H9 (cell line): ENCODE results near the gene FASTKD2. TPM values are rescaled to one million over a fixed set of nuclear protein-coding genes. Genes with fewer than 3 reads are reported as not detected.

Source experiments
- DNase-seq: peaks from one replicate; pipeline ENCODE4 v3.0.0-alpha.2; 2017
- H2AFZ ChIP-seq: one replicate; pipeline ENCODE4 v1.6.1; 2013; ENCODE audit warnings: mild to moderate bottlenecking, low read length, control low read depth, moderate library complexity
- H2AK5ac ChIP-seq: 2 replicates; pipeline ENCODE4 v1.6.1; 2013; ENCODE audit warnings: low read length, control low read depth, mixed read lengths; ENCODE audit not compliant: insufficient read length
- H2BK120ac ChIP-seq: one replicate; pipeline ENCODE4 v1.6.1; 2013; ENCODE audit warnings: low read depth, mild to moderate bottlenecking, low read length, control low read depth, inconsistent platforms; ENCODE audit not compliant: poor library complexity, severe bottlenecking
- H2BK12ac ChIP-seq: 2 replicates; pipeline ENCODE4 v1.6.1; 2013; ENCODE audit warnings: low read length, control low read depth, mixed read lengths, low read depth; ENCODE audit not compliant: insufficient read length
- H2BK15ac ChIP-seq: 2 replicates; pipeline ENCODE4 v1.6.1; 2013; ENCODE audit warnings: low read depth, low read length, control low read depth
- H2BK20ac ChIP-seq: one replicate; pipeline ENCODE4 v1.6.1; 2013; ENCODE audit warnings: low read depth, mild to moderate bottlenecking, low read length, control low read depth, inconsistent platforms; ENCODE audit not compliant: poor library complexity, severe bottlenecking
- H2BK5ac ChIP-seq: 2 replicates; pipeline ENCODE4 v1.6.1; 2013; ENCODE audit warnings: low read length, control low read depth, mixed read lengths; ENCODE audit not compliant: insufficient read length
- H3K14ac ChIP-seq: 2 replicates; pipeline ENCODE4 v1.6.1; 2013; ENCODE audit warnings: low read length, control low read depth; ENCODE audit not compliant: insufficient read depth
- H3K18ac ChIP-seq: 2 replicates; pipeline ENCODE4 v1.6.1; 2013; ENCODE audit warnings: low read depth, mild to moderate bottlenecking, mixed read lengths, low read length, control low read depth; ENCODE audit not compliant: insufficient read length
- H3K23ac ChIP-seq: 2 replicates; pipeline ENCODE4 v1.6.1; 2013; ENCODE audit warnings: low read length, control low read depth, mixed read lengths, low read depth; ENCODE audit not compliant: insufficient read length
- H3K23me2 ChIP-seq: 2 replicates; pipeline ENCODE4 v1.6.1; 2013; ENCODE audit warnings: low read depth, mild to moderate bottlenecking, mixed read lengths, low read length, control low read depth; ENCODE audit not compliant: insufficient read length, poor library complexity, severe bottlenecking
- H3K27ac ChIP-seq: 2 replicates; pipeline ENCODE4 v1.5.1; 2013; ENCODE audit warnings: low read length, control low read depth, mixed read lengths, low read depth; ENCODE audit not compliant: insufficient read length
- H3K27me3 ChIP-seq: 2 replicates; pipeline ENCODE4 v1.6.1; 2013; ENCODE audit warnings: low read length, control low read depth, inconsistent platforms; ENCODE audit not compliant: insufficient read depth
- H3K4ac ChIP-seq: 2 replicates; pipeline ENCODE4 v1.6.1; 2013; ENCODE audit warnings: low read depth, mild to moderate bottlenecking, control low read depth, inconsistent platforms, low read length, moderate library complexity
- H3K4me1 ChIP-seq: 2 replicates; pipeline ENCODE4 v1.6.1; 2013; ENCODE audit warnings: low read length, control low read depth, inconsistent platforms; ENCODE audit not compliant: insufficient read depth
- H3K4me2 ChIP-seq: 2 replicates; pipeline ENCODE4 v1.6.1; 2013; ENCODE audit warnings: low read length, control low read depth, mixed read lengths; ENCODE audit not compliant: insufficient read length, insufficient read depth
- H3K56ac ChIP-seq: 2 replicates; pipeline ENCODE4 v1.6.1; 2013; ENCODE audit warnings: low read depth, mild to moderate bottlenecking, mixed read lengths, low read length, control low read depth; ENCODE audit not compliant: insufficient read length
- H3K79me1 ChIP-seq: 2 replicates; pipeline ENCODE4 v1.6.1; 2013; ENCODE audit warnings: low read depth, mild to moderate bottlenecking, moderate library complexity, low read length, control low read depth, inconsistent platforms; ENCODE audit not compliant: insufficient read depth, poor library complexity, severe bottlenecking
- H3K79me2 ChIP-seq: 2 replicates; pipeline ENCODE4 v1.6.1; 2013; ENCODE audit warnings: low read length, control low read depth, inconsistent platforms; ENCODE audit not compliant: insufficient read depth
- H3K9ac ChIP-seq: 2 replicates; pipeline ENCODE4 v1.6.1; 2013; ENCODE audit warnings: low read length, control low read depth, mixed read lengths; ENCODE audit not compliant: insufficient read length; ENCODE audit errors: extremely low read depth
- H3K9me3 ChIP-seq: one replicate; pipeline ENCODE4 v1.6.1; 2013; ENCODE audit warnings: low read depth, low read length, inconsistent platforms; ENCODE audit not compliant: control insufficient read depth
- H3T11ph ChIP-seq: one replicate; pipeline ENCODE4 v1.6.1; 2013; ENCODE audit warnings: mild to moderate bottlenecking, low read length, control low read depth, inconsistent platforms
- H4K20me1 ChIP-seq: one replicate; pipeline ENCODE4 v1.6.1; 2013; ENCODE audit not compliant: control insufficient read depth, insufficient read length, insufficient read depth
- H4K5ac ChIP-seq: 2 replicates; pipeline ENCODE4 v1.6.1; 2013; ENCODE audit warnings: low read depth, mild to moderate bottlenecking, mixed read lengths, low read length, control low read depth; ENCODE audit not compliant: insufficient read length
- H4K8ac ChIP-seq: replicated peaks from 2 replicates; pipeline ENCODE4 v1.6.1; 2013; ENCODE audit warnings: low read length, control low read depth, mixed read lengths, low read depth; ENCODE audit not compliant: insufficient read length
- H4K91ac ChIP-seq: 2 replicates; pipeline ENCODE4 v1.6.1; 2013; ENCODE audit warnings: low read depth, mild to moderate bottlenecking, moderate library complexity, mixed read lengths, low read length, control low read depth; ENCODE audit not compliant: insufficient read length
- H3K27ac Mint-ChIP-seq, 3 experiments: 2 replicates in 2 of 3; 3 replicates in 1 of 3; pipeline ENCODE4 v1.8.0; 2020 to 2021; ENCODE audit warnings: mixed read lengths in 3 of 3, mild to moderate bottlenecking in 1 of 3, moderate library complexity in 1 of 3
- H3K27me3 Mint-ChIP-seq: 2 replicates; pipeline ENCODE4 v1.8.0; 2021; ENCODE audit warnings: low read depth, mild to moderate bottlenecking, moderate library complexity, mixed read lengths
- H3K36me3 Mint-ChIP-seq, 3 experiments: 2 replicates in 2 of 3; 3 replicates in 1 of 3; pipeline ENCODE4 v1.8.0; 2020 to 2021; ENCODE audit warnings: low read depth in 3 of 3, mixed read lengths in 3 of 3; ENCODE audit not compliant: insufficient read depth in 1 of 3
- H3K4me1 Mint-ChIP-seq, 2 experiments: 2 replicates each; pipeline ENCODE4 v1.8.0; 2020; ENCODE audit warnings: mixed read lengths in 2 of 2
- H3K4me3 Mint-ChIP-seq, 2 experiments: 2 replicates in 1 of 2; 3 replicates in 1 of 2; pipeline ENCODE4 v1.8.0; 2020 to 2021; ENCODE audit warnings: mild to moderate bottlenecking in 2 of 2, mixed read lengths in 2 of 2, moderate library complexity in 1 of 2
- H3K9me3 Mint-ChIP-seq, 2 experiments: 2 replicates in 1 of 2; 3 replicates in 1 of 2; pipeline ENCODE4 v1.8.0; 2020; ENCODE audit warnings: mild to moderate bottlenecking in 2 of 2, mixed read lengths in 2 of 2, moderate library complexity in 1 of 2
- WGBS: extraction: QIAGEN DNeasy Blood & Tissue Kit; methylation state at CpG from one replicate; pipeline ENCODE4 v1.1.7; 2013; ENCODE audit warnings: missing lambda C conversion rate, low lambda C conversion rate, mixed read lengths; ENCODE audit not compliant: insufficient read length; ENCODE audit errors: extremely low coverage; 5-methylcytosine and 5-hydroxymethylcytosine counted together
- total RNA-seq: library from RNA; stranded (reverse); gene quantifications from 2 replicates; pipeline ENCODE4 v1.2.1, GENCODE V29; 2021
- TF ChIP-seq, protein P1 (sequence below): fragments of 200-600 bp; sonication (generic); conservative IDR thresholded peaks from 3 replicates; pipeline ENCODE4 v1.8.0; 2021; ENCODE audit warnings: antibody characterized with exemption, mild to moderate bottlenecking

FASTKD2 gene
- total RNA-seq, 1 experiment from 2014 or later: 39.2 TPM

DNA sequence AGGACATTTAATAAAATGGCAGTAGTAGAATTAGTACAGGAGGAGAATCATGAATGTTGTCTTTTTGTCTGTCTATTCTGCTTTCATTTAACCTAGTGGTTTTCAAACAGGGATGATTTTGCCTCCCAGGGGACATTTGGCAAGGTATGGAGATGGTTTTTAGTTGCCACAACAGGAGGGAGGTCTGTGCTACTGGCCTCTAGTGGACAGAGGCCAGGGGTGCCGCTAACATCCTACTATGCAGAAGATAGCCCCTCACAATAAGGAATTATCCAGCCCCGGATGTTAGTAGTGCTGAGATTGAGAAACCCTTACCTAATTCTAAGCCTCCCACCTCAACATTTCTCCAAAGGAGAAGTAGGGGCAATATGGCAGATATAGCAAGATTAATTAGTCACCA is 18.3 kb downstream of the FASTKD2 start:
- Histone ChIP-seq H2BK120ac (no peak overlapping the region), H4K20me1 (no peaks in the 10 kb centered on the region), H4K91ac (no peak overlapping the region), H2BK12ac (no peak overlapping the region), H3K27ac (no peak overlapping the region), H3K14ac (no peak overlapping the region), H2AK5ac (no peak overlapping the region), H3K4ac (no peak overlapping the region), H3K79me1 (peaks cover 2% of the 10 kb centered on the region), H3K23ac (no peak overlapping the region), H3K56ac (no peak overlapping the region), H3K9ac (no peak overlapping the region), H3K18ac (no peak overlapping the region), H4K5ac (no peak overlapping the region), H3K23me2 (no peaks in the 10 kb centered on the region), H3K27me3 (no peaks in the 10 kb centered on the region), H2BK20ac (no peak overlapping the region), H2BK15ac (no peak overlapping the region), H3K4me1 (no peaks in the 10 kb centered on the region), H2AFZ (no peak overlapping the region), H3K9me3 (no peaks in the 10 kb centered on the region), H3K79me2 (no peaks in the 10 kb centered on the region; the same call in 1 of the 2 replicates), H3T11ph (no peak overlapping the region), H4K8ac (no peak overlapping the region), H2BK5ac (no peak overlapping the region), H3K4me2 (no peak overlapping the region)
- DNase-seq: no peak
- TF ChIP-seq, protein P1, sequence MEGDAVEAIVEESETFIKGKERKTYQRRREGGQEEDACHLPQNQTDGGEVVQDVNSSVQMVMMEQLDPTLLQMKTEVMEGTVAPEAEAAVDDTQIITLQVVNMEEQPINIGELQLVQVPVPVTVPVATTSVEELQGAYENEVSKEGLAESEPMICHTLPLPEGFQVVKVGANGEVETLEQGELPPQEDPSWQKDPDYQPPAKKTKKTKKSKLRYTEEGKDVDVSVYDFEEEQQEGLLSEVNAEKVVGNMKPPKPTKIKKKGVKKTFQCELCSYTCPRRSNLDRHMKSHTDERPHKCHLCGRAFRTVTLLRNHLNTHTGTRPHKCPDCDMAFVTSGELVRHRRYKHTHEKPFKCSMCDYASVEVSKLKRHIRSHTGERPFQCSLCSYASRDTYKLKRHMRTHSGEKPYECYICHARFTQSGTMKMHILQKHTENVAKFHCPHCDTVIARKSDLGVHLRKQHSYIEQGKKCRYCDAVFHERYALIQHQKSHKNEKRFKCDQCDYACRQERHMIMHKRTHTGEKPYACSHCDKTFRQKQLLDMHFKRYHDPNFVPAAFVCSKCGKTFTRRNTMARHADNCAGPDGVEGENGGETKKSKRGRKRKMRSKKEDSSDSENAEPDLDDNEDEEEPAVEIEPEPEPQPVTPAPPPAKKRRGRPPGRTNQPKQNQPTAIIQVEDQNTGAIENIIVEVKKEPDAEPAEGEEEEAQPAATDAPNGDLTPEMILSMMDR: peak; percentile 78
- Mint-ChIP-seq H3K36me3 (peaks cover 28 to 62% (median 56%) of the 10 kb centered on the region in 3 experiments), H3K27ac (no peak overlapping the region; a peak in 1 of 7 replicates), H3K4me3 (no peak overlapping the region), H3K27me3 (no peaks in the 10 kb centered on the region), H3K4me1 (peaks cover 0 to 3% of the 10 kb centered on the region in 2 experiments; a peak in 1 of 4 replicates), H3K9me3 (no peaks in the 10 kb centered on the region)
- no CpG with 5 or more reads among the region's 2 CpGs for WGBS
